NCI-H748 treated with DMSO at 0.1 percent for 48 hours (cell line): Measurements from ENCODE around the gene TIAM2.
"Not testable (repeated sequence)": the region's sequence is repeated elsewhere in the genome, so short reads cannot be mapped to it uniquely, and the experiment has no call there.

Experiments
- DNase-seq: peaks from one replicate; lab custom pipeline; 2025; lab: John Stamatoyannopoulos, UW

Gene TIAM2

DNA sequence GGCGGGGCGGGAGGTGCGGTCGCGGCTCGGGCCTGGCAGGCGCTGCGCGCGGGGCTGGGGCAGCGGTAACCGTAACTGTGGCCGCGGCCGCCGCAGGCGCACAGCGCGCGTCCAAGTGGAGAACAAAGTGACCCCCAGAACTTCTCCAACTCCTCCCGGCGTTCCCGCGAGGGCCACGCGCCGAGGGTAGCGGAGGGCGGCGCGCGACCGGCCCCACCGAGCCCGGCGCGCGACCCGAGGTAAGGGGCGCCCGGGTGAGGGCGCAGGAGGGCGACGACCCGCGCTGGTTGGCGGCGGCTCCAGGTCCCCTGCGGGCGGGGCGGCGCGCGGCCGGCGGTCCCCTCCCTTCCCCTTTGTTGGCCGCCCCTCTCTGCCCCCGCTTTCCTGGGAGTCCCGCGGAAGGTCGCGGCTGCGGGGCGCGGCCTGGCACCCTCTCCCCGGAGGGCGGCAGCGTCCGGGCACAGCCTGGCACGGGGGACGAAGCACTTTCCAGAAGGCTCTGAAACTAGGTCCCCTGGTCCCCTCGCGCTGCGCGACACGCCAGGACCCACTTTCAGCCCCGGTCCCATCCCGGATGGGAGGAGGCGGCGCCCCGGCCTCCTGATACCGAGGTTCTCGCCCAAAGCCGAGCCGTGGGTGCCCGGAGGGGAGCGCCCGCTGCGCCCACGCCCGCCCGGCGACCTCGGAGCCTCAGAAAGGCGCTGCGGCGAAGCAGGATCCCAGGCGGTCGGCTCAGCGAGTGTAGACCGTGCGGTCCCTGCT lies at the start of gene TIAM2:
Gene TIAM2 (plus strand): TSS at position 62 of the 762 bp plus-strand sequence. CDS start 133,909 bp downstream, outside the sequence.
- no peak for DNase-seq

DNA sequence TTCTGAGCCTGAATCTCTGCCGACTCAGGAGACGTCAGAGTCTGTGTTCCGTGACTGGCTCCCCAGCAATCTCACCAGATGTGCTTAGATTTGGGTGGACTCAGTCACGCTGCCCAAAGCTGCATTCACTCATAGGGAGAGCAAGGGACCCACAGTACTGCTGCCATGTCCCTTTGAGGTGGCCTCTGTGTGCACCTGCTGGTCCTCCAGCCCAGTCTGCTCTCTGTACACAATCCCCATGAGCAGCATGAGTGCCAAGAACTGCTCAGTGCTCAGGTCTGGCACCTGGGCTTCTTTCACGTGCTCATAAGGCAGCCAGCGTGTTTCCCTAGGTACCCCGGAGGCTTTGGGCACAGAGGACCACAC lies 44.2 kb upstream of the TIAM2 start:
- DNase-seq: no peak

DNA sequence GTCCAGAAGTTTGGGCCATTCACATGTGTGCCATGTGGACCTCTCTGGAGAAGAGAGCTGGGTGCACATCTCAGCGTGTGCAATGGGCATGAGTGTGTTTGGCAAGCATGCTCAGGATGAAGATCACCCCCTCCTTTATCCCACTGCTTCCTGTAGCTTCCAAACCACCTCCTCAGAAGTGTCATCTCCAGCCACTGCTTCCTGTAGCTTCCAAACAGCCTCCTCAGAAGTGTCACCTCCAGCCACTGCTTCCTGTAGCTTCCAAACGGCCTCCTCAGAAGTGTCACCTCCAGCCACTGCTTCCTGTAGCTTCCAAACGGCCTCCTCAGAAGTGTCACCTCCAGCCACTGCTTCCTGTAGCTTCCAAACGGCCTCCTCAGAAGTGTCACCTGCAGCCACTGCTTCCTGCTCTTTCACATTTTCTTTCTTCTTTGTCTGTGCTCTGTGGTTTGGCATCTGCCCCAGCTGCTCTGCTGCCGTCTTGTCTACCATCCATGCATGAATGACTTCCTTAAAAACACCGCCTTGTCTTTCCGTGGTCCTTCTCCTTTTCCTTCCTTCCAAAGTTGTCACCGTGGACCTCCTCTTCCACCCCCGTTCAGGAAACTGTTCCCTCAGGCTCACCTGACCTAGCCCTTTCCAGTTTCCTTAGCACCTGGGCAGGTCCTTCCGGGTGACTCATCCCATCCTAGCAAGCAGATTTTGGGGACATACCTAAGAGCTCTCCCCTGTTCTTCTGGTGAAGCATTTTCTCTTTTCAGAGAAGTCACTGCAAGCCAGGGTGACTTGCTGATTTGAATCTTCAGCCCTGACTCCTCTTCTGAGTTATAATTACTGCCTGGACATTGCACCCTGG lies 43.5 kb upstream of the TIAM2 start:
- no peak for DNase-seq

DNA sequence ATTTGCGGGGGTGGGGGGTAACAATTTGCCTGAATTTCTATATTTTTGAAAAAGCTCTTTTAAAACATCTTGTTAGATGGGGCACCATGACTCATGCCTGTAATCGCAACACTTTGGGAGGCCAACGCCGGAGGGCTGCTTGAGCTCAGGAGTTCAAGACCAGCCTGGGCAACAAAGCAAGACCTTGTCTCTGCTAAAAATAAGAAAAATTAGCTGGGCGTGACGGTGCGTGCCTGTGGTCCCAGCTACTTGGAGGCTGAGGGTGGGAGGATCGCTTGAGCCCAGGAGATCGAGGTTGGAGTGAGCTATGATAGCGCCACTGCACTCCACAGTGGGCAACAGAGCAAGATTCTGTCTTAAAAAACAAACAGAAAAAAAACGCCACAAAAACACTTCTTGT lies 41.5 kb upstream of the TIAM2 start:
- DNase-seq: no peak

DNA sequence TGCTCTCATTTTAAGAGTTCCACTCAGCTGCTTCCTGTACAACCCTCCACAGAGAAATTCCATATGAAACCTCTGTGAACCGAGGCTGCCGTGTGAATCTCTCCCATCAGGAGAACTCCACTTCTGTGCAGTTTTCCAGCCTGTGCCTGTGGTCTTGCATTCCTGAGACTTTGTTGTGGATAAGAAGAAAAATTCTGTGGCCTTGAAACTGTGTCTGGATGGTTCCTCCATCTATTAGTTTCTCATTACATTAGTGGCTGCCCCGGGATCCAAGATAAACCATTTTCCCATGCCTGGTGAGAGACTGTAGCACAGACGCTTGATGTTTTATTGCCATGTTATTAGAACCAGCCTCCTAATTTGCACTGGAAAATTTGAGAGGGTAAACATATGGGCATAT lies 40.8 kb upstream of the TIAM2 start:
- DNase-seq: no peak

DNA sequence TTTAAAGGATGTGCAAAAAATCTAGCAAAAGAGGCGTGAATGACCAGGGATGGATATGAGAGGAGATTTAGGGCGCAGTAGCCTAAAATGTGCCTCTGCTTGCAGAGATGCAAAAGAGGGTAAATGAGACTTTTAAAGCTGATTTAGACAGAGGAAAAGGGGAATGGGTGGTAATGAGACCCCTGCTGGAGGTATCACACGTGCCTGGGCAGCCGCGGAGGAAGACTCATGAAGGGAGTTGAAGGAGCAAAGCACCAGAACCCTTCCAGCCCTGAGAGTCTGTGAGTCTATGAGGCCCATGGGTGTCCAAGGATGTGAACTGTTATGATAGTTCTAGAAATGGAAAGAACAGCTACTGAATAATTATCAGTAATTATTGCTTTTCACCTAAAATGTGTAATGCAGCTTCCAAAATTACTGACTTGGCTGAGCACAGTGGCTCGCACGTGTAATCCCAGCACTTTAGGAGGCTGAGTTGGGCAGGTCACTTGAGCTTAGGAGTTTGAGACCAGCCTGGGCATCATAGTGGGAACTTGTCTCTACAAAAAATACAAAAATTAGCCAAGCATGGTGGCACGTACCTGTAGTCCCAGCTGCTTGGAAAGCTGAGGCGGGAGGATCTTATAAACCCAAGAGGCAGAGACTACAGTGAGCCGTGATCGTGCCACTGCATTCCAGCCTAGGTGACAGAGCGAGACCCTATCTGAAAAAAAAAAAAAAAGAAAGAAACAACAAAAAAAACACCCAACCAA lies 38.2 kb upstream of the TIAM2 start:
- DNase-seq: no peak

DNA sequence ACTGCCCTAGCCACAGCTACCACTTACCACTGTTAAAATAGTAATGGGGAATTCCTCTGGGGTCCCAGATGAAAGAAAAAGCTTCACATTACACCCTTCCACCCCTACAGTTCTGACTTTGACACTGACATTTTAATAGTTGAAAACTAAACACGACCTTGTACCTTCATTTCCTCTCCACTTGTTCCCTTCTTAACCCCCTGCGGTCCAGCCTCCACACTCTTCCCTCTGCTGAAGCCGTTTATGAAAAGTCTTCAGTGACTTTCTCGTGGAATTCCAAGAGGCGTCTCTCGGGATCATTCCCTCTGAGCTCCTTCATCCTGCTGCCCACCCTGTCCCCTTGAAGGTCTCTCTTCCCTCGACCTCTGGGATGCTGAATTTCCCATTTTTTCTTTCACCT lies 36.6 kb upstream of the TIAM2 start:
- DNase-seq: no peak

DNA sequence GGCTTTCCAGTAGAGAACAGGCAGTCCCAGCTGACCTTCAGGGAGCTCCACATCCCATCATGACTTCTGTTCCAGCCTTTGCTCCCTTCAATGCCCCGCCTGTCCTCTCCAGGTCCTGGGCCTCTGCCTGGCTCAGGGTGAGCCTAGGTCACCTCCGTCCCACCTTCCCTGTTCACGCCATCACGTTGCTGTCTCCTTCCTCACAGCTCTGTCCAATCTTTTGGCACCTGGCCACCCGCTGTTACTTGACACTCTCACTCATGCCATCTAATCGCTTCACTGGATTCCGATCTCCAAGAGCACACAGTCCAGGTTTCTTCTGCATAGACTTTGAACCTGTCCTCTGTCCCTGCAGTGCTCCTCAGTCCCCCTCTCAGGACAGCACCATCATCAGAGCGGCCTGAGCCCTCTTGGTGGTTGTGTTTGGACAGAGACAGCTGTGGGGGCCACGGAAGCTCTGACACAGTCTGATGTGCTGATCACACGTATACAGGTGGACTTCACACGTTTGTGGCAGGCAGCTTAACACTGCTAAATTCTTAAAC lies 34.7 kb upstream of the TIAM2 start:
- no peak for DNase-seq

DNA sequence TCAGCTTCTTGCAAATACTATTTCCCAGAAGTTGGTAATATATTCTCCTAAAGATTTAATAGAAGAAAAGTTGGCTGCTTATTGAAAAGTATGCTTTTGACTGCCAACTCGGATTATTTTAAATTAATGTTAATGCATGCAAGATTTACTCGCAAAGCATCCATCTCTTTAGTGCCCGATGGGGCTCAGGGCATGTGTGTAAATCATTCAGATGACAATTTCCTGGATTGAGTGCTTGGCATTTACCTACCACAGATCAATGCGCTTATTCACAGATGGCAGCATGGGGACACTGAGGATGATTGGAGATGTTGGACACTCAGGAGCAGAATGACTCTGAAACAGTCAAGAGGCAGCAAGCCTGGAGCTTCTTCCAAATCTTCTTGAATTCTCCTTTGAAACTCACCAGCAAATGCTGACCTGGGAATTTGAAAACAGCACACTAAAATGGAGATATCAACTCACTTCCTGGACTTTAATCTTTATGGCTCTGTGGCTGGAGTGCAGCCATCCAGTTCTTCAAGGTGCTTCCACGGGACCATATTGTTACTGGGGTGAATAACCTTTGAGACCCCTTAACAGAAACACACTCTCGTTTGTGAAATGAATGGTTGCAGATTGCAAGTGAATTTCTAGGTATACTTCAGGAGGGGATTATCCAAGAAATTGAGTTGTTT lies 34.1 kb upstream of the TIAM2 start:
- no peak for DNase-seq

DNA sequence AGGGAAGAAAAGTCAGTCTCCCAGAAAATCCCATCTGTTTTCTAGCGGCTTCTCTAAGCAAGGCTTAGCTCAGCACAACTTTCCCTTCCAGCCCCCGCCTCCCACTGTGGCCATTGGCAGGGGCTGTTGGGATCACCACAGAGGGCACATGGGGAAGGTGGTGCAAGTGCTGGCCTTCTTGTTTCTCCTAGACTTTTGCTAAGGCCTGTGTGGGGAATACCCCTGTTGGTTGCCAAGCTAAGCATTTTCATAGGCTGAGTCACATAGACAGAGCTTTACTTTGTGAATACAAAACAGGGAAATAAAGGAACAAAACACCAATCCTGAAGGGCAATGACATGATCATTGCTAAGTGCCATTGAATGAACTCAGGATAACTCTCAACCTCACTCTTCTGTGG lies 32.4 kb upstream of the TIAM2 start:
- DNase-seq: no peak

DNA sequence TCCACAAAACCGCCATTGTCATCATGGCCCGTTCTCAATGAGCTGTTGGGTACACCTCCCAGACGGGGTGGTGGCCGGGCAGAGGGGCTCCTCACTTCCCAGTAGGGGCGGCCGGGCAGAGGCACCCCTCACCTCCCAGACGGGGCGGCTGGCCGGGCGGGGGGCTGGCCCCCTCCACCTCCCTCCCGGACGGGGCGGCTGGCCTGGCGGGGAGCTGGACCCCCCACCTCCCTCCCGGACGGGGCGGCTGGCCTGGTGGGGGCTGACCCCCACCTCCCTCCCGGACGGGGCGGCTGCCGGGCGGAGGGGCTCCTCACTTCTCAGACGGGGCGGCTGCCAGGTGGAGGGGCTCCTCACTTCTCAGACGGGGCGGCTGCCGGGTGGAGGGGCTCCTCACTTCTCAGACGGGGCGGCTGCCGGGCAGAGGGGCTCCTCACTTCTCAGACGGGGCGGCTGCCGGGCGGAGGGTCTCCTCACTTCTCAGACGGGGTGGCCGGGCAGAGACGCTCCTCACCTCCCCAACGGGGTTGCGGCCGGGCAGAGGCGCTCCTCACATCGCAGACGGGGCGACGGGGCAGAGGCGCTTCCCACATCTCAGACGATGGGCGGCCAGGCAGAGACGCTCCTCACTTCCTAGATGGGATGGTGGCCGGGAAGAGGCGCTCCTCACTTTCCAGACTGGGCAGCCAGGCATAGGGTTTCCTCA lies 28.9 kb upstream of the TIAM2 start:
- DNase-seq: not testable (repeated sequence)

DNA sequence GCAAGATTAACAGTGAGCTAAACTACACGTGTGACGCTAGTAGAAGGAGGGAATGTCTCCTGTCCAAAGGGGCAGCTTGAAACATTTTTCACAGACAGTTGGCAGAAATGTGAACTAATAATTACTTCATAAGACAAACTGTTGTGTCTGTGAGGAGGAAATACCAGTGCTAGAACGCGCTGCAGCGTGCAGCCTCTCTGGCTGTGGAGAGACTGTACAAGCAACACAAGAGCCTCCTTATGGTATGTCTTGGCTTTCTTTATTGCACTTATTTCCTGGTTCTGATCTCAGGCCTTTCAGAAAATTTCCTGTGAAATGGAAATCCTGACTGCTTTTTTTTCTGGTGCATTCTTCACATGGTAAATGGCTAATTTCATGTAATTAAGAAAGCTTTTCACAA lies 25.3 kb upstream of the TIAM2 start:
- DNase-seq: no peak

DNA sequence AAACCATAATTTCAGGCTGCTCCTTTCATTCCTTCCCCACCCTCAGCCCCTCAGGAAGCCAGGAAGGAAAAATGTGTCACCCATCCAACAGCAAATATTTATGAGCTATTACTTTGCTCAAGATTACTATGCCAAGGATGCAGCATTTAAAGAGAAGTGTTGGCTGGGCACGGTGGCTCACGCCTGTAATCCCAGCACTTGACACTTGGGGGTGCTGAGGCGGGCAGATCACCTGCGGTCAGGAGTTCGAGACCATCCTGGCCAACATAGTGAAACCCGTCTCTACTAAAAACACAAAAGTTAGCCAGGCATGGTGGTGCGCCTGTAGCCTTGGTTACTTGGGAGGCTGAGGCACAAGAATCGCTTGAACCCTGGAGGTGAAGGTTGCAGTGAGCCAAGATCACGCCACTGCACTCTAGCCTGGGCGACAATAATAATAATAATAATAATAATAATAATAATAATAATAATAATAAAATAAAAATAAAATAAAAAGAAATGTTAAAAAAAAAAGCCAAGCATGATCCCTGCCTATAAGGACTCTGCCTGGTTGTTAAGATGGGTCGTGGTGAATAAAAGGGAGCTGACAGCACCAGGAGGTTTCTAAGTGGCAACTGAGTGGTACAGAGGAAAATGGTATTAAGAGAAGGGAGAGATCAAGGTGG lies 20.5 kb upstream of the TIAM2 start:
- DNase-seq: no peak

DNA sequence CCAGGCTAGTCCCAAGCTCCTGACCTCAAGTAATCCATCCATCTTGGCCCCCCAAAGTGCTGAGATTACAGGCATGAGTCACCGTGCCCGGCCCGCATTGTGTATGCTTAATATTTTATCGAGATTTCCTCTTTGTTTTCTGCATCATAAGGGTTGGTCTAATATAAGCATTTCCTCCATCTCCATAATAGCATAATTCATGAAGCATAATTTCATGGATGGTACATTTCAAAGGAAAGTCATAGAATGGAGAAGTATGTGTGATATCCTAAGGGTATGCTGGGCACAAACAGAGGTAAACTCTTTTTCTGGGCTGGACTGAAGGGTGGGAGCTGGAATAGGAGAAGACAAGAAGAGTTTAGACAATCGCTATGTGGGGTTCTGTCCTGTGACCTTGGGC lies 17.5 kb upstream of the TIAM2 start:
- DNase-seq: no peak

DNA sequence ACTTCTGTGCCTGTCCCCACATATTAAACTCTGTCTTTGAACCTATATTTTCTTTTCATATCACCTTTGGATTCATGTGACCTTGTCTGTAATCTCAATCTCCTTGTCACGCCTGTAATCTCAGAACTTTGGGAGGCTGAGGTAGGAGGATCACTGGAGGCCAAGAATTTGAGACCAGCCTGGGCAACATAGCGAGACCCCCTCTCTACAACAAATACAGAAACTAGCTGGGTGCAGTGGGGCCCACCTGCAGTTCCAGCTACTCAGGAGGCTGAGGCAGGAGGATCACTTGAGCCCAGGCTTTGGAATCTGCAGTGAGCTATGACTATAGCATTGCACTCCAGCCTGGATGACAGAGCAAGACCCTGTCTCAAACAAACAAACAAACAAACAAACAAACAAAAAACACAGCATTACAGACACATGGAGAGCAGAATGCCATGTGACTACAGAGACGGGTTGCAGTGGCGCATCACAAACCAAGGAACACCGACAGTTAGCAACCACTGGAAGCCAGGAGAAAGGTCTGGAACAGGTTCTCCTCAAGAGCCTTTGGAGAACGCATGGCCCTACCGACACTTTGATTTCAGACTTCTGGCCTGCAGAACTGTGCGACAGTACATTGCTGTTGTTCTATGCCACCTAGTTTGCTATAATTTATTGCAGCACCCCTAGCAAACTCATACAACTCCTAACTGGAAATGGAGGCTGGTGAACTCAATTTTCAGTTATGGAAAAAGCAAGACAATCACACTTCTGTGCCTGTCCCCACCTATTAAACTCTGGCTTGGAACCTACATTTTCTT lies 14.6 kb upstream of the TIAM2 start:
- DNase-seq: no peak

DNA sequence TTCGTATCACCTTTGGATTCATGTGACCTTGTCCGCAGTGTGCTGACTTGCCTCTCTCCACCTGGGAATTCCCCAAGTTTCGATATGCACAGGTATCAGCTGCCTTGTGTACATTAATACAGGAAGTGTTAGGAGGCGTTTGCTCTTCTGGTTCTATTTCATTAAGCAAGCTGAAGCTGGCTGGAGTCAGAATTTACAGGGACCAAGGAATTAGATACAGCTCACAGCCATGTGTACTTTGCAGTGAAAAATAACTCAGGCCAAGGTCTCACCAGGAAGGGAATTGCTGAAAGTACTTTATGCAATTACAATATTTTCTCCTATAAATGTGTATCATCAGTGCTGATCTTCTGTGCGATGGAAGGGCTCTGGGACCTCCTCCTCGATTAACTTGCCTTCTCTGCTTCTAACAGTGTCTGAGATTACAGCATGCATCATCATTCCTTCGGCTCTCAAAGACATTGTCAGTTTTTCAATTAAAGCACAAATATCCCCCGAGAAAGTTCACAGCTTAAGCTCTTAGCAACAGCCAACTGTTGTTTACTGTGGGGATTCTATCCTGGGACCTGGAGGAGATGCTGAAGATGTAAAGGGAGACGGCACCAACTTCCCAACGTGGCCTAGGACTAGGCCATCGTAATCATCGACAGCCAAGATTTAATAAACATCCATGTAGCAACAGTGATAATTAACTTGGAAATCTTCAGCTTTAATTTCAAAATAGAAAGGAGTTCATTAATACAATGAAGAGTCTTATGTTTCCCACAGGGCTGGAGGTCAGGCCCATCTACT lies 13.8 kb upstream of the TIAM2 start:
- no peak for DNase-seq

DNA sequence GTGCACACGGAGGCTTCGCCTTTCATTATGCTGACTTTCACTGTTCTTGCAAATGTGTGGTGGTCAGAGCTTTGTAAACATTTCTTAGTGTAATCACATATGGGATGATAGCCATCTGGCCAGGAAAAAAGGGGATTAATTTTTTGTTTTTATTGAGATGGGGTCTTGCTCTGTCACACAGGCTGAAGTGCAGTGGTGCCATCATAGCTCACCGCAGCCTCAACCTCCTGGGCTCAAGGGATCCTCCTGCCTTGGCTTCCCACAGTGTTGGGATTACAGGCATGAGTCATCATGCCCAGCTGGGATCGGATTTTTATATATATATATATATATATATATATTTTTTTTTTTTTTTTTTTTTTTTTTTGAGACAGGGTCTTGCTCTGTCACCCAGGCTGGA lies 11.0 kb upstream of the TIAM2 start:
- DNase-seq: no peak

DNA sequence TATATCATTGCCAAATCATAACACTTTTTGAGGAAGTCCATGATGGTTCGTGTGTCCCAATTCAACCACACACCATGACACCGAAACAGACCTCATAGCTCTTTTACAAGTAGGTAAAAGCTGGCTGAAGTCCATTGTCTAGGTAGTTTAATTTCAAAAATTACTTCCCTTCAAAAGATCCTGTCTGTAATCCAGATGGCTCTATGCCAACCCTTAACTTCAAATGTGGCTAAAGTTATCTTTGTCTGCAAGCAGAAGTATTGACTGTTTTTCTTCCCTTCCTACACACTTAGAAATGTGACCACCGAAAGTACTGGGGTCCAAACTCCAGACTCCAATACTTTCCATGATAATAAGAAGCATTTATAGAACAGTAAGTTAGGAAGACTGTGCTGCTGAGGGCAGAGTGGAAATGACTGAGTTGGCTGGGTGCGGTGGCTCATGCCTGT lies 8.3 kb upstream of the TIAM2 start:
- no peak for DNase-seq

DNA sequence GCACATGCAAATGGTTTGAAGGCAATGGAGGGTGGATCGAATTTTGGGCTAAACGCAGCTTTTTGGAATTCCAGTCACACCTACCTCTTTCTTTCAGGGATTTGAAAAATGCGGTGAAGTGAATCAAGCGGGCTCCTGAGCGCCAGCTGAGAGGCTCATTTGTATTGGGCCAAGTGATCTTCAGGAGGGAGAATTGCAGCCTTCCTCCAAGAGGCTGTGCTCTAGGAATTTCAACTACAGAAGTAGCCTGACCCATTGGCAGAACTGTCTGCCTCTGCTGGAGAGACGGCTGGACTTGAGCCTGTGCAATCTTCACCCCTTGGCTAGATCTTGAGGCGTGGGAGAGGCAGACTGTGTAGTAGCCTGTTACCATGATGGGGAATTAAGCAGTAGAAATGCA lies 5.7 kb upstream of the TIAM2 start:
- DNase-seq: no peak
